Upper lobe of left lung (tissue), 4 donors: ENCODE data around the gene GHRH.

Experiments
- EP300 ChIP-seq, 4 donors: sonication (generic); formaldehyde crosslinking; IDR thresholded peaks; one replicate each; pipeline ENCODE4 v1.5.1; 2017; ENCODE audit warnings: antibody characterized with exemption in 4 of 4, control low read depth in 2 of 4
- POLR2A ChIP-seq, 4 donors: fragments of 450-650 bp; IDR thresholded peaks; one replicate each; pipeline ENCODE4 v1.5.1; 2016 to 2017; ENCODE audit warnings: antibody characterized with exemption in 4 of 4, mild to moderate bottlenecking in 2 of 4
- POLR2AphosphoS5 ChIP-seq, 2 donors: sonication (generic); formaldehyde crosslinking; IDR thresholded peaks; one replicate each; pipeline ENCODE4 v1.5.1; 2017; ENCODE audit warnings: antibody characterized with exemption in 2 of 2
- TF ChIP-seq, protein P1 (sequence below), 6 experiments: fragments of 450-650 bp in 4 of 6; fragments of 200-600 bp in 2 of 6; sonication (generic) in 2 of 6; IDR thresholded peaks; one replicate each; pipeline ENCODE4 v1.5.1; 2016 to 2019; ENCODE audit warnings: antibody characterized with exemption in 6 of 6

DNA sequence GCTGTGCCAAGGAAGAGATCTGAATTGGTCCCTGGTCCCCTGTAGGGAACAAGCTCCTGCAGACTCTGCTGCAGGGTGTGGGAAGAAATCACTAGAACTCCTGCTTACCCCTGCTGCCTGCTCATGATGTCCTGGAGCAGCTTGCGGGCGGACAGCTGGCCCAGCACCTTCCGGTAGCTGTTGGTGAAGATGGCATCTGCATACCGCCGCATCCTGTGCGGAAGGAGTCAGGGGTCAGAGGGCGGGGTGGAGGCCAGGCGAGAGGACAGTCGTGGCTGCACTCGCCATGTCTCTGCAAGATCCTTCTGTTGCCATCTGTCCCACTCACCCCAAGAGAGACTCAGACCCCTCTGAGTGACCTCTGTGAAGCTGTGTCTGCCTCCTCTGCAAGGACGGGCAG, 5.3 kb downstream of the GHRH start:
- TF ChIP-seq POLR2A (IDR thresholded peaks at IDR 0.05) = no peak
- TF ChIP-seq, protein P1, sequence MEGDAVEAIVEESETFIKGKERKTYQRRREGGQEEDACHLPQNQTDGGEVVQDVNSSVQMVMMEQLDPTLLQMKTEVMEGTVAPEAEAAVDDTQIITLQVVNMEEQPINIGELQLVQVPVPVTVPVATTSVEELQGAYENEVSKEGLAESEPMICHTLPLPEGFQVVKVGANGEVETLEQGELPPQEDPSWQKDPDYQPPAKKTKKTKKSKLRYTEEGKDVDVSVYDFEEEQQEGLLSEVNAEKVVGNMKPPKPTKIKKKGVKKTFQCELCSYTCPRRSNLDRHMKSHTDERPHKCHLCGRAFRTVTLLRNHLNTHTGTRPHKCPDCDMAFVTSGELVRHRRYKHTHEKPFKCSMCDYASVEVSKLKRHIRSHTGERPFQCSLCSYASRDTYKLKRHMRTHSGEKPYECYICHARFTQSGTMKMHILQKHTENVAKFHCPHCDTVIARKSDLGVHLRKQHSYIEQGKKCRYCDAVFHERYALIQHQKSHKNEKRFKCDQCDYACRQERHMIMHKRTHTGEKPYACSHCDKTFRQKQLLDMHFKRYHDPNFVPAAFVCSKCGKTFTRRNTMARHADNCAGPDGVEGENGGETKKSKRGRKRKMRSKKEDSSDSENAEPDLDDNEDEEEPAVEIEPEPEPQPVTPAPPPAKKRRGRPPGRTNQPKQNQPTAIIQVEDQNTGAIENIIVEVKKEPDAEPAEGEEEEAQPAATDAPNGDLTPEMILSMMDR (IDR thresholded peaks at IDR 0.05) = no peak
- no peak for TF ChIP-seq POLR2AphosphoS5 (IDR thresholded peaks at IDR 0.05)
- no peak for TF ChIP-seq EP300 (IDR thresholded peaks at IDR 0.05)
